Muscle of back (tissue), 10 donors: ENCODE data around the gene DISC1. TPM values are rescaled to one million over a fixed set of nuclear protein-coding genes. Genes with fewer than 3 reads are reported as not detected.

ENCODE experiments used
- polyA plus RNA-seq, 10 donors: library from polyadenylated mRNA; unstranded; fragments of 120-200 nt; gene quantifications; one replicate each; pipeline ENCODE4 v1.2.1, GENCODE V29; 2013; ENCODE audit not compliant: insufficient read length in 10 of 10

The DISC1 gene
- polyA plus RNA-seq, 10 donors: 5.2 to 9.3 (median 7.2) TPM

Other genes starting within 250 kb of the DISC1 start
- 10 to 100 TPM; 37.6 to 61.8 (median 50.5) TPM for gene EGLN1, start 204.5 kb upstream of the DISC1 start, polyA plus RNA-seq
- 10 to 100 TPM; 25.0 to 42.8 (median 35.5) TPM for gene TSNAX, start 98.1 kb upstream of the DISC1 start, polyA plus RNA-seq